Endodermal cell (in vitro differentiated cells): ENCODE measurements around the gene BRSK2. TPM values are rescaled to one million over a fixed set of nuclear protein-coding genes. Genes with fewer than 3 reads are reported as not detected.

Experiments
- DNase-seq: peaks from one replicate; pipeline ENCODE4 v3.0.0-alpha.2; 2017
- H3K27ac ChIP-seq: 2 replicates; pipeline ENCODE4 v1.5.1; 2013; ENCODE audit warnings: mild to moderate bottlenecking, low read depth, low read length, moderate library complexity
- H3K27me3 ChIP-seq: 2 replicates; pipeline ENCODE4 v1.6.1; 2013; ENCODE audit warnings: mild to moderate bottlenecking, low read length, moderate library complexity; ENCODE audit not compliant: insufficient read depth, control insufficient read depth, poor library complexity, severe bottlenecking
- H3K36me3 ChIP-seq: 2 replicates; pipeline ENCODE4 v1.7.0; 2013; ENCODE audit warnings: mild to moderate bottlenecking, low read length, moderate library complexity; ENCODE audit not compliant: control insufficient read depth, insufficient read depth
- H3K4me1 ChIP-seq: one replicate; pipeline ENCODE4 v1.7.0; 2013; ENCODE audit warnings: low read length; ENCODE audit not compliant: control insufficient read depth, insufficient read depth
- H3K4me3 ChIP-seq: 2 replicates; pipeline ENCODE4 v1.5.1; 2013; ENCODE audit warnings: mild to moderate bottlenecking, low read length, moderate library complexity
- H3K9ac ChIP-seq: 2 replicates; pipeline ENCODE4 v1.6.1; 2013; ENCODE audit warnings: mild to moderate bottlenecking, low read length, moderate library complexity; ENCODE audit not compliant: poor library complexity, severe bottlenecking; ENCODE audit errors: extremely low read depth
- H3K9me3 ChIP-seq: 2 replicates; pipeline ENCODE4 v1.6.1; 2013; ENCODE audit warnings: mild to moderate bottlenecking, low read length, moderate library complexity; ENCODE audit not compliant: control insufficient read depth
- H3K27ac Mint-ChIP-seq: 2 replicates; pipeline ENCODE4 v1.8.0; 2020; ENCODE audit warnings: mixed read lengths
- H3K27me3 Mint-ChIP-seq: 2 replicates; pipeline ENCODE4 v1.8.0; 2021; ENCODE audit warnings: mild to moderate bottlenecking, mixed read lengths; ENCODE audit not compliant: insufficient read depth
- H3K36me3 Mint-ChIP-seq: 2 replicates; pipeline ENCODE4 v1.8.0; 2020; ENCODE audit warnings: low read depth, mixed read lengths
- H3K4me1 Mint-ChIP-seq: 2 replicates; pipeline ENCODE4 v1.8.0; 2020; ENCODE audit warnings: mixed read lengths
- H3K4me3 Mint-ChIP-seq: 2 replicates; pipeline ENCODE4 v1.8.0; 2020; ENCODE audit warnings: mild to moderate bottlenecking, moderate library complexity, mixed read lengths
- H3K9me3 Mint-ChIP-seq: 2 replicates; pipeline ENCODE4 v1.8.0; 2020; ENCODE audit warnings: mild to moderate bottlenecking, mixed read lengths
- WGBS, 2 experiments: methylation state at CpG; one replicate each; pipeline versions ENCODE4 v1.1.5 to v1.1.7; 2013; ENCODE audit warnings: missing lambda C conversion rate in 2 of 2, mixed read lengths in 1 of 2; ENCODE audit not compliant: insufficient coverage in 1 of 2, insufficient read length in 1 of 2; 5-methylcytosine and 5-hydroxymethylcytosine counted together
- total RNA-seq, 2 donors: library from RNA; stranded (reverse); fragmentation: NEBNext Ultra II Directional in 1 of 2; extraction: Animal tissue kit (Norgen Biotek cat#: 25700) in 1 of 2; gene quantifications; 2 replicates in 1 of 2; 3 replicates in 1 of 2; pipeline ENCODE4 v1.2.1, GENCODE V29; 2021
- TF ChIP-seq, protein P1 (sequence below): fragments of 200-600 bp; sonication (generic); conservative IDR thresholded peaks from 2 replicates; pipeline ENCODE4 v1.5.0; 2021; ENCODE audit warnings: antibody characterized with exemption, mild to moderate bottlenecking

The BRSK2 gene
- total RNA-seq, 2 donors from 2014 or later = 9.4 to 10.3 TPM

DNA sequence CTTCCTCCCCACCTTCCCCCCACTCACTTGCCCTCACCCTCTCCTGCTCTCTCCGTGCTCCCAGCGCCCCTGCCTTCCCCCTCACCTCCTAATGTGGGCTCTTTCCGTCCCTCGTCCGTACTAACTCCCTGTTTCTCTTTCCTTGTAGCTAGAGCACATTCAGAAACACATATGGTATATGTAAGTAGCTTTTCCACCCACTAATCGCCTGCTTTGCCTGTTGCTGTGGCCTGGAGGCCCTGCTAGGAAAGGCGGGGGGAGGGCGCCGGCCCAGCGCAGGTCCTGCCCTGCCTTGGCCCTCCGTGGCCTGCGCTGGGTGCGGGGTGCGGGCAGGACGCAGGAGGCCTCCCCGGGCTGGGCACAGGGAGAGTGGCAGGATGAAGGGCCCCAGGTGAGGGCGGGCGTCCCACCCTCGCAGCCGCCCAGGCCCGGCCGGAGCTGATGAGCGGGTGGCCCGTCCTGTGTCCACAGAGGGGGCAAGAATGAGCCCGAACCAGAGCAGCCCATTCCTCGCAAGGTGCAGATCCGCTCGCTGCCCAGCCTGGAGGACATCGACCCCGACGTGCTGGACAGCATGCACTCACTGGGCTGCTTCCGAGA, 55.2 kb downstream of the BRSK2 start:
- Mint-ChIP-seq H3K27ac (no peak overlapping the region), H3K9me3 (no peaks in the 10 kb centered on the region), H3K27me3 (no peaks in the 10 kb centered on the region), H3K4me1 (no peaks in the 10 kb centered on the region), H3K4me3 (no peak overlapping the region), H3K36me3 (no peaks in the 10 kb centered on the region)
- Histone ChIP-seq H3K9me3 (no peaks in the 10 kb centered on the region), H3K27me3 (no peaks in the 10 kb centered on the region), H3K4me1 (no peaks in the 10 kb centered on the region), H3K36me3 (no peaks in the 10 kb centered on the region), H3K9ac (no peak overlapping the region), H3K4me3 (no peak overlapping the region), H3K27ac (no peak overlapping the region)
- TF ChIP-seq, protein P1, sequence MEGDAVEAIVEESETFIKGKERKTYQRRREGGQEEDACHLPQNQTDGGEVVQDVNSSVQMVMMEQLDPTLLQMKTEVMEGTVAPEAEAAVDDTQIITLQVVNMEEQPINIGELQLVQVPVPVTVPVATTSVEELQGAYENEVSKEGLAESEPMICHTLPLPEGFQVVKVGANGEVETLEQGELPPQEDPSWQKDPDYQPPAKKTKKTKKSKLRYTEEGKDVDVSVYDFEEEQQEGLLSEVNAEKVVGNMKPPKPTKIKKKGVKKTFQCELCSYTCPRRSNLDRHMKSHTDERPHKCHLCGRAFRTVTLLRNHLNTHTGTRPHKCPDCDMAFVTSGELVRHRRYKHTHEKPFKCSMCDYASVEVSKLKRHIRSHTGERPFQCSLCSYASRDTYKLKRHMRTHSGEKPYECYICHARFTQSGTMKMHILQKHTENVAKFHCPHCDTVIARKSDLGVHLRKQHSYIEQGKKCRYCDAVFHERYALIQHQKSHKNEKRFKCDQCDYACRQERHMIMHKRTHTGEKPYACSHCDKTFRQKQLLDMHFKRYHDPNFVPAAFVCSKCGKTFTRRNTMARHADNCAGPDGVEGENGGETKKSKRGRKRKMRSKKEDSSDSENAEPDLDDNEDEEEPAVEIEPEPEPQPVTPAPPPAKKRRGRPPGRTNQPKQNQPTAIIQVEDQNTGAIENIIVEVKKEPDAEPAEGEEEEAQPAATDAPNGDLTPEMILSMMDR = no peak
- whole genome bisulfite sequencing, 2 experiments = 92 to 95% methylated on average over 19 to 32 of the region's 32 CpGs
- no peak for DNase-seq

DNA sequence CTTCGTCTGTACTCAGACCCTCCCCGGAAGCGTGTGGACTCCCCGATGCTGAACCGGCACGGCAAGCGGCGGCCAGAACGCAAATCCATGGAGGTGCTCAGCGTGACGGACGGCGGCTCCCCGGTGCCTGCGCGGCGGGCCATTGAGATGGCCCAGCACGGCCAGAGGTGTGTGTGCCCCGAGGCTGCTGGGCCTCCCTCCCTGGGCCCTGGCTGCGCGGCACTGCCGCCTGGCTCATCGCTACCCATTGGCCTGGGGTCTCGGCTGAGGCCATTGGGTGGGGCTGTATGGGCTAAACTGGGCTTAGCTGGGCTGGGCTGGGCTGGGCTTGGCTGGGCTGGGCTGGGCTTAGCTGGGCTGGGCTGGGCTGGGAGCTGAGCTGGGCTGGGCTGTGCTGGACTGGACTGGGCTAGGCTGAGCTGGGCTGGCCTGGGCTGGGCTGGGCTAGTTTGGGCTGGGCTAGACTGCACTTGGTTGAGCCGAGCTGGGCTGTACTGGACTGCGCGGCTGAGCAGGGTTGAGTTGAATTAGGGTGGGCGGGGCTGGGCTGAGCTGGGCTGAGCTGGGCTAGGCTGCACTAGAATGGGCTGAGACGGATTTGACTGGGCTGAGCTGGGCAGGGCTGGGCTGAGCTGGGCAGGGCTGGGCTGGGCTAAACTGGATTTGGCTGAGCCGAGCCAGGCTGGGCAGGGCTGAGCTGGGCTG, 56.2 kb downstream of the BRSK2 start:
- no peak overlapping the region for H3K4me3 Mint-ChIP-seq
- H3K36me3 ChIP-seq = no peaks in the 10 kb centered on the region
- no peak overlapping the region for H3K9ac ChIP-seq
- DNase-seq = no peak
- H3K27me3 ChIP-seq = no peaks in the 10 kb centered on the region
- H3K27ac Mint-ChIP-seq = no peak overlapping the region
- H3K4me1 ChIP-seq = no peaks in the 10 kb centered on the region
- 93 to 96% methylated on average over 21 to 30 of the region's 30 CpGs for WGBS, 2 experiments
- no peak overlapping the region for H3K27ac ChIP-seq
- no peaks in the 10 kb centered on the region for H3K27me3 Mint-ChIP-seq
- TF ChIP-seq, protein P1 = no peak
- H3K4me3 ChIP-seq = no peak overlapping the region
- H3K4me1 Mint-ChIP-seq = no peaks in the 10 kb centered on the region
- no peaks in the 10 kb centered on the region for H3K9me3 Mint-ChIP-seq
- H3K9me3 ChIP-seq = no peaks in the 10 kb centered on the region
- H3K36me3 Mint-ChIP-seq = no peaks in the 10 kb centered on the region

DNA sequence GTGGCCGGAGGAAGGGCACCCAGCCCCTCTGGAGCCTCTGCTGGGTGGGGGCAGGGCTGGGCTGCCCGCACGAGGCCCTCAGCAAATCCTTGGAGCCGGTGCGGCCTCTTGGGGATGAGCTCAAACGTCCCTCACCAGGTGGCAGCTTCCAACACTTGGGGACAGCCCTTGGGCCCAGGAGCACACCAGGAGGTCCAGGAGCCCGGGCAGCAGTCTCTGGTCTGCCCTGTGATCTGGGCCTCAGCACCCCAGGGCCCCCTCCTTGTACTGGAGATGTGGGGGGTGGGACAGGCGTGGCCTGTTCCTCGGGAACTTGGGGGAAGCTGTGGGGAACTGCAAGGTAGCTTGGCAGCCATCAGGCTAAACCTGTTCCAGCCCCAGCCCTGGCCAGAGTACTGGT, 56.9 kb downstream of the BRSK2 start:
- Mint-ChIP-seq H3K36me3 (no peaks in the 10 kb centered on the region), H3K4me3 (no peak overlapping the region), H3K27me3 (no peaks in the 10 kb centered on the region), H3K9me3 (no peaks in the 10 kb centered on the region), H3K4me1 (no peaks in the 10 kb centered on the region), H3K27ac (no peak overlapping the region)
- Histone ChIP-seq H3K4me3 (no peak overlapping the region), H3K9ac (no peak overlapping the region), H3K36me3 (no peaks in the 10 kb centered on the region), H3K9me3 (no peaks in the 10 kb centered on the region), H3K27ac (no peak overlapping the region), H3K27me3 (no peaks in the 10 kb centered on the region), H3K4me1 (no peaks in the 10 kb centered on the region)
- no peak for DNase-seq
- WGBS, 2 experiments = 91 to 100% methylated on average over 9 of the region's 9 CpGs
- TF ChIP-seq, protein P1 = no peak
